NCI-H2029 treated with DMSO at 0.1 percent for 48 hours (cell line): ENCODE results near the gene FBLN1.
"Not testable (repeated sequence)": the region's sequence is repeated elsewhere in the genome, so short reads cannot be mapped to it uniquely, and the experiment has no call there.

ENCODE experiments used
- DNase-seq: peaks from one replicate; lab custom pipeline; 2025; lab: John Stamatoyannopoulos, UW

The FBLN1 gene

GRCh38 chr22:45476814-45477213 is 25.9 kb upstream of the FBLN1 start:
- no peak for DNase-seq

GRCh38 chr22:45477366-45478107 is 25.1 kb upstream of the FBLN1 start:
- DNase-seq: no peak

- DNase-seq: no peak
Measured at GRCh38 chr22:45478108-45478771, 24.4 kb upstream of the FBLN1 start.

- no peak for DNase-seq
Measured at GRCh38 chr22:45480717-45481116, 22.0 kb upstream of the FBLN1 start.

- DNase-seq: no peak
Measured at GRCh38 chr22:45481661-45482060, 21.0 kb upstream of the FBLN1 start.

GRCh38 chr22:45482169-45482568 is 20.5 kb upstream of the FBLN1 start:
- DNase-seq: no peak

GRCh38 chr22:45483319-45483718 is 19.4 kb upstream of the FBLN1 start:
- DNase-seq: no peak

GRCh38 chr22:45483918-45484499 is 18.7 kb upstream of the FBLN1 start:
- DNase-seq: no peak

GRCh38 chr22:45484742-45485141 is 17.9 kb upstream of the FBLN1 start:
- DNase-seq: no peak

GRCh38 chr22:45485261-45485660 is 17.4 kb upstream of the FBLN1 start:
- no peak for DNase-seq

GRCh38 chr22:45488764-45489370 is 13.8 kb upstream of the FBLN1 start:
- DNase-seq: no peak

GRCh38 chr22:45490836-45491235 is 11.8 kb upstream of the FBLN1 start:
- DNase-seq: no peak

- no peak for DNase-seq
Measured at GRCh38 chr22:45491841-45492240, 10.8 kb upstream of the FBLN1 start.

- no peak for DNase-seq
Measured at GRCh38 chr22:45493286-45493771, 9.4 kb upstream of the FBLN1 start.

- DNase-seq: not testable (repeated sequence)
Measured at GRCh38 chr22:45494306-45494705, 8.4 kb upstream of the FBLN1 start.

GRCh38 chr22:45495616-45496015 is 7.1 kb upstream of the FBLN1 start:
- not testable (repeated sequence) for DNase-seq

GRCh38 chr22:45496451-45496941 is 6.2 kb upstream of the FBLN1 start:
- no peak for DNase-seq

- DNase-seq: no peak
Measured at GRCh38 chr22:45497351-45498145, 5.1 kb upstream of the FBLN1 start.

GRCh38 chr22:45499746-45500145 is 2.9 kb upstream of the FBLN1 start:
- no peak for DNase-seq

GRCh38 chr22:45503050-45503815 is 550 bp downstream of the FBLN1 start:
- DNase-seq: no peak

GRCh38 chr22:45503816-45504372 is 1.2 kb downstream of the FBLN1 start:
- no peak for DNase-seq
